ENCODE results near the gene NME1. TPM values are rescaled to one million over a fixed set of nuclear protein-coding genes. Genes with fewer than 3 reads are reported as not detected.

Gene NME1
- total RNA-seq, 4 donors from 2014 or later, result 8.7 to 50.4 (median 20.2) TPM

GRCh38 chr17:51200846-51201245 lies 47.5 kb downstream of the NME1 start:
- WGBS, 2 donors (ENCODE audit: low coverage in 1 of 2), result 76 to 83% methylated on average over 1 to 2 of the region's 2 CpGs
- in situ Hi-C loops (cut with MboI; ENCODE audit: low pct_ligation_motif_present in 1 of 4, low pct_unique_long_range_greater_than_20kb in 1 of 4, low sequenced_read_pairs in 3 of 4) (no loop called here), intact Hi-C loops (cut with DNase I; ENCODE audit: low total_unique reads) (no loop called here)
- no peak for DNase-seq
- no peaks in the 10 kb centered on the region for H3K4me1 ChIP-seq
- no peaks in the 10 kb centered on the region for H3K27me3 ChIP-seq
- TF ChIP-seq POLR2AphosphoS5 (IDR thresholded peaks at IDR 0.05) (no peak), CTCF (IDR thresholded peaks at IDR 0.05) (no peak), POLR2A (IDR thresholded peaks at IDR 0.05) (no peak), EP300 (IDR thresholded peaks at IDR 0.05; ENCODE audit: low read depth) (no peak)
- H3K27ac ChIP-seq, result no peak overlapping the region
- H3K9me3 ChIP-seq, result no peaks in the 10 kb centered on the region
- H3K36me3 ChIP-seq, result peaks cover 0 to 71% (median 19%) of the 10 kb centered on the region in 4 donors
- no peak overlapping the region for H3K4me3 ChIP-seq

GRCh38 chr17:51203838-51204237 lies 50.5 kb downstream of the NME1 start:
- Histone ChIP-seq H3K4me3 (no peak overlapping the region), H3K4me1 (no peaks in the 10 kb centered on the region), H3K36me3 (peaks cover 0 to 79% (median 25%) of the 10 kb centered on the region in 4 donors), H3K9me3 (no peaks in the 10 kb centered on the region), H3K27me3 (no peaks in the 10 kb centered on the region), H3K27ac (no peak overlapping the region)
- no peak for DNase-seq
- intact Hi-C loops (cut with DNase I; ENCODE audit: low total_unique reads) (no loop called here), in situ Hi-C loops (cut with MboI; ENCODE audit: low pct_ligation_motif_present in 1 of 4, low pct_unique_long_range_greater_than_20kb in 1 of 4, low sequenced_read_pairs in 3 of 4) (no loop called here)
- TF ChIP-seq EP300 (IDR thresholded peaks at IDR 0.05; ENCODE audit: low read depth) (no peak), POLR2A (IDR thresholded peaks at IDR 0.05) (no peak), POLR2AphosphoS5 (IDR thresholded peaks at IDR 0.05) (no peak), CTCF (IDR thresholded peaks at IDR 0.05) (no peak)

Other genes starting within 250 kb of the NME1 start
- 100 to 1,000 TPM in 3 of 4 donors, 10 to 100 TPM in 1; 37.0 to 131 (median 116) TPM for gene SPAG9, start 32.7 kb upstream of the NME1 start, total RNA-seq
- gene NME2, start 12.9 kb downstream of the NME1 start, total RNA-seq, result 100 to 1,000 TPM in 3 of 4 donors, 10 to 100 TPM in 1; 83.4 to 482 (median 290) TPM
- 10 to 100 TPM in 2 of 4 donors, 1 to 10 TPM in 2; 3.8 to 28.1 (median 12.3) TPM for gene MBTD1, start 106.5 kb downstream of the NME1 start, total RNA-seq
- 10 to 100 TPM; 13.1 to 33.0 (median 18.8) TPM for gene UTP18, start 107.0 kb downstream of the NME1 start, total RNA-seq

Data from transverse colon (tissue), 4 donors.